ENCODE results near the gene TMEM39A.

DNA sequence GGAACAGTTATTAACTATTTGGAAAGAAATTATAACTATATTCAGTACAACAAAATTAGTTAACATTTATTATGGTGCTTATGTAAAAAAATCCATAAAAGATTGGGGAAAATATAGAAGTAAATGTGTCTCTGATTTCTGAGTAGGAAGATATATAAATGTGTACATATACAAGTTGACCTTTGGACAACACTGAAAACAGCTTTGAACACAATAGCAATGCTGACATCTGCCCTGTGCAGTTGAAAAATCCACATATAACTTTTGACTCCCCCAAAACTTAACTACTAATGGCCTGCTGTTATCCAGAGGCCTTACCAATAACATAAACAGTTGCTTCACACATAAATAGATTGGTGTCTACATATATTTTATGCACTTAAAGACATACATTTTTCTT is 47.3 kb upstream of the TMEM39A start:
- TF ChIP-seq, protein P1, sequence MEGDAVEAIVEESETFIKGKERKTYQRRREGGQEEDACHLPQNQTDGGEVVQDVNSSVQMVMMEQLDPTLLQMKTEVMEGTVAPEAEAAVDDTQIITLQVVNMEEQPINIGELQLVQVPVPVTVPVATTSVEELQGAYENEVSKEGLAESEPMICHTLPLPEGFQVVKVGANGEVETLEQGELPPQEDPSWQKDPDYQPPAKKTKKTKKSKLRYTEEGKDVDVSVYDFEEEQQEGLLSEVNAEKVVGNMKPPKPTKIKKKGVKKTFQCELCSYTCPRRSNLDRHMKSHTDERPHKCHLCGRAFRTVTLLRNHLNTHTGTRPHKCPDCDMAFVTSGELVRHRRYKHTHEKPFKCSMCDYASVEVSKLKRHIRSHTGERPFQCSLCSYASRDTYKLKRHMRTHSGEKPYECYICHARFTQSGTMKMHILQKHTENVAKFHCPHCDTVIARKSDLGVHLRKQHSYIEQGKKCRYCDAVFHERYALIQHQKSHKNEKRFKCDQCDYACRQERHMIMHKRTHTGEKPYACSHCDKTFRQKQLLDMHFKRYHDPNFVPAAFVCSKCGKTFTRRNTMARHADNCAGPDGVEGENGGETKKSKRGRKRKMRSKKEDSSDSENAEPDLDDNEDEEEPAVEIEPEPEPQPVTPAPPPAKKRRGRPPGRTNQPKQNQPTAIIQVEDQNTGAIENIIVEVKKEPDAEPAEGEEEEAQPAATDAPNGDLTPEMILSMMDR (IDR thresholded peaks at IDR 0.05), result no peak
- TF ChIP-seq EZH2 (IDR thresholded peaks at IDR 0.05; ENCODE audit: borderline replicate concordance, insufficient read depth, low read depth, low read length, poor library complexity, severe bottlenecking), result no peak
